Glutamatergic neuron (in vitro differentiated cells): Measurements from ENCODE around the gene ANKRD6. TPM values are rescaled to one million over a fixed set of nuclear protein-coding genes. Genes with fewer than 3 reads are reported as not detected.
A peak's percentile ranks its signal among the peaks of the same experiment; 100 is the strongest.

ENCODE experiments used
- DNase-seq: peaks from one replicate; pipeline ENCODE4 v3.0.0; 2022
- H3K27ac Mint-ChIP-seq: one replicate; pipeline ENCODE4 v1.8.0; 2020; ENCODE audit warnings: mild to moderate bottlenecking, mixed read lengths, inconsistent platforms; ENCODE audit not compliant: unreplicated experiment
- H3K27me3 Mint-ChIP-seq: one replicate; pipeline ENCODE4 v1.8.0; 2020; ENCODE audit warnings: mild to moderate bottlenecking, moderate library complexity, mixed read lengths, inconsistent platforms; ENCODE audit not compliant: unreplicated experiment
- H3K36me3 Mint-ChIP-seq: one replicate; pipeline ENCODE4 v1.8.0; 2020; ENCODE audit warnings: mild to moderate bottlenecking, mixed read lengths, inconsistent platforms; ENCODE audit not compliant: unreplicated experiment
- H3K4me1 Mint-ChIP-seq: one replicate; pipeline ENCODE4 v1.8.0; 2020; ENCODE audit warnings: mild to moderate bottlenecking, low read depth, mixed read lengths, inconsistent platforms; ENCODE audit not compliant: unreplicated experiment
- H3K4me3 Mint-ChIP-seq: one replicate; pipeline ENCODE4 v1.8.0; 2020; ENCODE audit warnings: mild to moderate bottlenecking, mixed read lengths, inconsistent platforms; ENCODE audit not compliant: unreplicated experiment
- H3K9me3 Mint-ChIP-seq: one replicate; pipeline ENCODE4 v1.8.0; 2020; ENCODE audit warnings: mild to moderate bottlenecking, moderate library complexity, mixed read lengths, inconsistent platforms; ENCODE audit not compliant: unreplicated experiment
- total RNA-seq: library from RNA; stranded (reverse); fragmentation: NEBNext Ultra II Directional; extraction: Animal tissue kit (Norgen Biotek cat#: 25700); gene quantifications from one replicate; pipeline ENCODE4 v1.2.1, GENCODE V29; 2021; ENCODE audit not compliant: unreplicated experiment
- TF ChIP-seq, protein P1 (sequence below): fragments of 200-600 bp; sonication (generic); IDR thresholded peaks from one replicate; pipeline ENCODE4 v1.5.0; 2021; ENCODE audit not compliant: partially characterized antibody, unreplicated experiment

Gene ANKRD6
- total RNA-seq, 1 donor from 2014 or later = 31.9 TPM

DNA sequence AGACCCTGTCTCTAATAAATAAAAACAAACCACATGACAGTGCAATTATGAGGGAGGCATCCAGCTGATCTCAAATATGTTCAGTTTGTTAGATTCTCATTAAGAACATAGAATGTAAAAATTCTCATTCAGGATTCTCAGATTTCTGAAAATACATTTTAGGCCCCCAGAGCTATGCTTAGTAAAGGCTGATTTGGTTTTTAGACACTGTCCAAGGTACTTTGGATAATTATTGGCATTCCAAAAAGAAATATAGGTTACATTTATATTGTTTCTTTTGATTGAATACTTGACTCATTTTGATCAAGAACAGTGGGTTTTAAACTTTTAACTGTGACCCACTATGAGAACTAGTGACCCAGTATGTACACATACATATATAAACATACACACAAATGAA, 55.5 kb downstream of the ANKRD6 start:
- no peak overlapping the region for H3K4me3 Mint-ChIP-seq
- peaks cover 26% of the 10 kb centered on the region for H3K4me1 Mint-ChIP-seq
- peaks cover 3% of the 10 kb centered on the region for H3K9me3 Mint-ChIP-seq
- H3K27ac Mint-ChIP-seq = no peak overlapping the region
- TF ChIP-seq, protein P1, sequence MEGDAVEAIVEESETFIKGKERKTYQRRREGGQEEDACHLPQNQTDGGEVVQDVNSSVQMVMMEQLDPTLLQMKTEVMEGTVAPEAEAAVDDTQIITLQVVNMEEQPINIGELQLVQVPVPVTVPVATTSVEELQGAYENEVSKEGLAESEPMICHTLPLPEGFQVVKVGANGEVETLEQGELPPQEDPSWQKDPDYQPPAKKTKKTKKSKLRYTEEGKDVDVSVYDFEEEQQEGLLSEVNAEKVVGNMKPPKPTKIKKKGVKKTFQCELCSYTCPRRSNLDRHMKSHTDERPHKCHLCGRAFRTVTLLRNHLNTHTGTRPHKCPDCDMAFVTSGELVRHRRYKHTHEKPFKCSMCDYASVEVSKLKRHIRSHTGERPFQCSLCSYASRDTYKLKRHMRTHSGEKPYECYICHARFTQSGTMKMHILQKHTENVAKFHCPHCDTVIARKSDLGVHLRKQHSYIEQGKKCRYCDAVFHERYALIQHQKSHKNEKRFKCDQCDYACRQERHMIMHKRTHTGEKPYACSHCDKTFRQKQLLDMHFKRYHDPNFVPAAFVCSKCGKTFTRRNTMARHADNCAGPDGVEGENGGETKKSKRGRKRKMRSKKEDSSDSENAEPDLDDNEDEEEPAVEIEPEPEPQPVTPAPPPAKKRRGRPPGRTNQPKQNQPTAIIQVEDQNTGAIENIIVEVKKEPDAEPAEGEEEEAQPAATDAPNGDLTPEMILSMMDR = no peak
- no peaks in the 10 kb centered on the region for H3K36me3 Mint-ChIP-seq
- H3K27me3 Mint-ChIP-seq = peaks cover 4% of the 10 kb centered on the region
- DNase-seq = no peak

DNA sequence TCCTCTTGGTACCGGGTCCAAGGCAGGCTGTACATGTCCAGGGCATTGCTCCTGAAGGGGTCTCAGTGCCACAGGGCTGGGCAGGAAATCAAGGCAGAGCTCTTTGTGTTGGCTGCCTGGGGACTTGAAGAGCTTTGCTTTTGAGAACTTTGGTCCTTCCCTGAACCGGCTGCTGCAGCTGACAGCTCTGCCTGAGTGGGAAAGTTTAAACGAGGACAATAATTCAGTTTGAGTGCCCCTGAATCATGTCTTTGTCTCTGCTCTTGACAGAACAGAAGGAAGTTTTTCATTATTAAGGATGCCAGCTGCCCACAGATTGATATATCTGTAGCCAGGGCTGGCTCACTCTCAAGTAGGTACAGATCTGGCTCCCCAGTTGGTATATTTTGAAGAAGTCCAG, 56.1 kb downstream of the ANKRD6 start:
- no peak for DNase-seq
- Mint-ChIP-seq H3K27me3 (peaks cover 4% of the 10 kb centered on the region), H3K4me1 (peaks cover 22% of the 10 kb centered on the region), H3K36me3 (no peaks in the 10 kb centered on the region), H3K4me3 (no peak overlapping the region), H3K9me3 (peaks cover 3% of the 10 kb centered on the region), H3K27ac (no peak overlapping the region)
- TF ChIP-seq, protein P1 = no peak

DNA sequence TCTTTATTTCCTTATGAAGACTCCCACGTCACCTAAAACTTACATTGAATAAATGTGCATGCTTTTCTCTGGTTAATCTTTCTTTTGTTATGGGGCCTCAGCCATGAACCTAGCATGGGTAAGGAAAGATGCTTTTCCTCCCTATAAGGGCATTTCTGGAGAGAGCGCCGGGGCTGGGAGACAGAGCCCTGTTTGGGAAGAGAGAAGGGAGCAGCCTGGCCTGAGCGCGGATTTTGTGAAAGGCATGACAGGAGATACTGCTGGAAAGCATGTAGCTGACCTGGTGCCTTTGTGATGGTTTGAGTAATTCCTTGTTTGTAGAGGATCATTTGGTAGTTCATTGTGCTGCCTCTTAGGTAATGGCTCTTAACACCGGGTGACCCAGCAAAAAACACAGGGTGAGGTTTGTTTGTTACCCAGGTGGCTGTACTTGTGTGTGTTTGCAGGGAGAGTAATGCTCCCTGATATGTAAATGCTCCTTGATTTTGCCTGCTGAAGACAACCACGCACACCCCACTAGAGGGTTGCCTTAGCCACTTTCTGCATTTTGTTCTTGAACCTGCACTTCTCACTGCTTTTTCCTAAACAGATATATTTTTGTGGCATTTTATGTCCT, 59.2 kb downstream of the ANKRD6 start:
- H3K9me3 Mint-ChIP-seq = no peaks in the 10 kb centered on the region
- TF ChIP-seq, protein P1 = no peak
- peaks cover 12% of the 10 kb centered on the region for H3K4me1 Mint-ChIP-seq
- no peak overlapping the region for H3K27ac Mint-ChIP-seq
- DNase-seq = no peak
- peaks cover 2% of the 10 kb centered on the region for H3K27me3 Mint-ChIP-seq
- no peak overlapping the region for H3K4me3 Mint-ChIP-seq
- no peaks in the 10 kb centered on the region for H3K36me3 Mint-ChIP-seq

DNA sequence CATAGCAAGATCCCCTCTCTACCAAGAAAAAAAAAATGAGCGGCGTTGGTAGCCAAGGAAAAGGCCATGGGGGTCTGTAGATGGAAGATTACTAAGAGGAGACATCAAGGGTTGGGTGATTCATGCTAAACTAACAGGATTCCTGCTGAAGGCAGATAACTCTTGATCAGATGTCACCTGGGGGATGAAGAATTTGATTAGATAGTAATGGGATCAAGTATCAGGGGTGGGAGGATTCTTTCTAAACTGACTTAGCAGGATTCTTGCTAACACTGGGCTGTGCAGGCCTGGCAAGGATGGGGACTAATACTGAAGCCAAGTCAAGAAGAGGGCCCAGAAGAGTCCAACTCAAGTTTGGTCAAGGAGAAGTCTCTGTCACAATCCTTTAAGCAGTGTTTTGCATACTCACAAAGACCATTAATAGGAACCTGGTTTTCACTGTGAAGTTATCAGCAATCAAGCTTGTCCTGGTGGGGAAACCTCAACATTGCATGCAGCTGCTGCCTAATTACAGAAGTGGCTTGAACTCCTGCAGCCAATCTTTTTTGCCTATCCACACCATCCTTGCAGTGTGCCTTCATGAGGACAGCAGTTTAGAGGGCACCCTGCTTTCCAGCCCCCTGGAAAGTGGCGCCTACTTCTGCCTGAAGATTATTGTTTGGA, 61.3 kb downstream of the ANKRD6 start:
- Mint-ChIP-seq H3K27me3 (peaks cover 2% of the 10 kb centered on the region), H3K27ac (no peak overlapping the region), H3K9me3 (no peaks in the 10 kb centered on the region), H3K4me1 (peaks cover 11% of the 10 kb centered on the region), H3K4me3 (no peak overlapping the region), H3K36me3 (no peaks in the 10 kb centered on the region)
- no peak for DNase-seq
- TF ChIP-seq, protein P1 = peak; percentile 41

DNA sequence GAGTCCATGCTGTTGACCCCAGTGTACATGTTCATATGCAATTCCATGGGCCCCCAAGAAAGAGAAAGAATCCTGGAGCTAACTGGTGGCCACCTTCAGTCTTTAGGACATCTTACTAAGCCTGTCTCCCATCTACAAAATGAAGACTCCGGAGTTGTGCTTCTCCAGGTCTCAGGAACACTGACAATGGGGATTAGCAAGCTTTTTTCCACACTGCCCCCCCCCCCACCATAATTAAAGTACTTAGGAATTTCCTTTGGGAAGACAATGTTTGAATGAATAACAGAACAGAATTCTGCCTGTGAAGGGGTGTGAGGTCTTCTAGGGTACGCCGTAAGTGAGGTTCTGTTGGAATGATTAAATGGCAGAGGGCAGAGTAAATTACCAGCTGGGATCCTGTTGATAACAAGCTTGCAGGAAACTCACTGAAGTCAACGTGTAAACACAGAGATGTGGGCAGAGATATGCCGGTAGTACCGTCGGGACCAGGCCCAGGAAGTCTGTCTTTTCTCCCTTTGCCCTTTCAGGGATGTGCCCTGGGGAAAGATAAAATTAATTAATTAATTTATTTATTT, 63.1 kb downstream of the ANKRD6 start:
- H3K4me1 Mint-ChIP-seq = peaks cover 21% of the 10 kb centered on the region
- no peak overlapping the region for H3K4me3 Mint-ChIP-seq

More for the DNA sequence above, 63.1 kb downstream of the ANKRD6 start:
- DNase-seq = no peak
- H3K9me3 Mint-ChIP-seq = no peaks in the 10 kb centered on the region
- TF ChIP-seq, protein P1 = no peak
- no peaks in the 10 kb centered on the region for H3K27me3 Mint-ChIP-seq
- H3K36me3 Mint-ChIP-seq = no peaks in the 10 kb centered on the region
- no peak overlapping the region for H3K27ac Mint-ChIP-seq
